H1 (cell line): ENCODE data around the gene HS3ST3B1. TPM values are rescaled to one million over a fixed set of nuclear protein-coding genes. Genes with fewer than 3 reads are reported as not detected.

Source experiments
- CTCF ChIA-PET: fragments of 300-600 bp; sonication (Branson Sonifier 250); formaldehyde crosslinking; loops from one replicate; lab custom pipeline; 2021; ENCODE audit not compliant: partially characterized antibody; lab: Charles Lee
- POLR2A ChIA-PET: fragments of 300-600 bp; sonication (Branson Sonifier 250); formaldehyde crosslinking; loops from one replicate; lab custom pipeline; 2021; ENCODE audit warnings: inconsistent platforms; ENCODE audit not compliant: partially characterized antibody; lab: Charles Lee
- DNase-seq, 2 experiments: peaks; one replicate each; pipeline versions ENCODE4 v3.0.0 to v3.0.0-alpha.2; 2010 to 2022; ENCODE audit warnings: low spot score in 2 of 2, low read depth in 1 of 2, mixed read lengths in 1 of 2
- FAIRE-seq: peaks from 2 replicates; lab custom pipeline; 2011; peaks lifted over from hg19 to GRCh38; lab: Jason Lieb, UNC
- H2AFZ ChIP-seq: 2 replicates; pipeline ENCODE4 v1.8.1; 2012; ENCODE audit warnings: low read length, inconsistent platforms
- H2AK5ac ChIP-seq: 2 replicates; pipeline ENCODE4 v1.6.1; 2013; ENCODE audit warnings: low read depth, low read length
- H2BK120ac ChIP-seq: replicated peaks from 2 replicates; pipeline ENCODE3; 2013; ENCODE audit warnings: low read depth, low read length, inconsistent platforms
- H2BK12ac ChIP-seq: 2 replicates; pipeline ENCODE4 v1.6.1; 2013; ENCODE audit warnings: low read depth, low read length
- H2BK15ac ChIP-seq: 2 replicates; pipeline ENCODE4 v1.6.1; 2013; ENCODE audit warnings: low read length
- H2BK20ac ChIP-seq: 2 replicates; pipeline ENCODE4 v1.6.1; 2013; ENCODE audit warnings: low read length
- H2BK5ac ChIP-seq: 2 replicates; pipeline ENCODE4 v1.6.1; 2013; ENCODE audit warnings: low read depth, low read length
- H3K14ac ChIP-seq: 2 replicates; pipeline ENCODE4 v1.6.1; 2013; ENCODE audit warnings: inconsistent platforms; ENCODE audit not compliant: insufficient read length
- H3K18ac ChIP-seq: 2 replicates; pipeline ENCODE4 v1.6.1; 2013; ENCODE audit warnings: low read length; ENCODE audit errors: extremely low read depth
- H3K23ac ChIP-seq: 2 replicates; pipeline ENCODE4 v1.6.1; 2013; ENCODE audit warnings: inconsistent platforms; ENCODE audit not compliant: insufficient read length
- H3K23me2 ChIP-seq: 2 replicates; pipeline ENCODE4 v1.6.1; 2013; ENCODE audit warnings: low read depth, low read length
- H3K27ac ChIP-seq: 2 replicates; pipeline ENCODE4 v1.6.1; 2011; ENCODE audit warnings: low read depth, low read length, inconsistent platforms
- H3K27me3 ChIP-seq, 4 experiments: replicated peaks in 1 of 4; 1 replicate in 1 of 4; 2 replicates in 3 of 4; pipeline versions ENCODE4 v1.6.1 to v1.8.1; 2011 to 2013; ENCODE audit warnings: low read length in 3 of 4, mild to moderate bottlenecking in 3 of 4, inconsistent platforms in 2 of 4, mixed read lengths in 2 of 4, moderate library complexity in 1 of 4; ENCODE audit not compliant: control insufficient read depth in 3 of 4, insufficient read depth in 3 of 4; ENCODE audit errors: extremely low read depth in 1 of 4
- H3K36me3 ChIP-seq, 4 experiments: 2 replicates each; pipeline versions ENCODE4 v1.6.1 to v1.8.1; 2011 to 2013; ENCODE audit warnings: mild to moderate bottlenecking in 4 of 4, low read length in 3 of 4, moderate library complexity in 2 of 4, control low read depth in 1 of 4, inconsistent platforms in 1 of 4; ENCODE audit not compliant: insufficient read depth in 4 of 4, control insufficient read depth in 2 of 4
- H3K4ac ChIP-seq: replicated peaks from 2 replicates; pipeline ENCODE3; 2013; ENCODE audit warnings: low read length, low read depth, mixed read lengths, inconsistent platforms; ENCODE audit not compliant: insufficient read length
- H3K4me1 ChIP-seq, 4 experiments: replicated peaks in 1 of 4; 1 replicate in 1 of 4; 2 replicates in 3 of 4; pipeline versions ENCODE4 v1.6.1 to v1.8.1; 2011 to 2013; ENCODE audit warnings: low read length in 3 of 4, inconsistent platforms in 2 of 4, mixed read lengths in 1 of 4; ENCODE audit not compliant: insufficient read depth in 4 of 4, control insufficient read depth in 3 of 4
- H3K4me2 ChIP-seq, 2 experiments: 2 replicates each; pipeline versions ENCODE4 v1.6.1 to v1.8.1; 2011 to 2013; ENCODE audit warnings: low read depth in 2 of 2, low read length in 2 of 2, control low read depth in 1 of 2, inconsistent platforms in 1 of 2, mild to moderate bottlenecking in 1 of 2; ENCODE audit not compliant: insufficient read depth in 1 of 2
- H3K4me3 ChIP-seq, 4 experiments: fragments of 200-600, 300-600 bp in 1 of 4; sonication (generic), shearing (Covaris generic), sonication (Bioruptor Twin) in 1 of 4; 2 replicates each; pipeline versions ENCODE4 v1.5.1 to v1.8.1; 2011 to 2016; ENCODE audit warnings: low read length in 4 of 4, low read depth in 3 of 4, control low read depth in 2 of 4, inconsistent platforms in 2 of 4, mild to moderate bottlenecking in 2 of 4, mixed read lengths in 1 of 4, moderate library complexity in 1 of 4; ENCODE audit not compliant: insufficient read depth in 2 of 4; ENCODE audit errors: extremely low read depth in 1 of 4
- H3K56ac ChIP-seq: replicated peaks from 2 replicates; pipeline ENCODE3; 2013; ENCODE audit warnings: low read depth, mild to moderate bottlenecking, mixed read lengths, low read length, inconsistent platforms; ENCODE audit not compliant: insufficient read length
- H3K79me1 ChIP-seq: 2 replicates; pipeline ENCODE4 v1.6.1; 2013; ENCODE audit warnings: low read depth, low read length, control low read depth
- H3K79me2 ChIP-seq, 2 experiments: 2 replicates each; pipeline versions ENCODE4 v1.6.1 to v1.8.1; 2012 to 2013; ENCODE audit warnings: low read length in 2 of 2, mild to moderate bottlenecking in 2 of 2, inconsistent platforms in 1 of 2; ENCODE audit not compliant: insufficient read depth in 2 of 2, control insufficient read depth in 1 of 2
- H3K9ac ChIP-seq, 4 experiments: replicated peaks in 1 of 4; 1 replicate in 1 of 4; 2 replicates in 3 of 4; pipeline versions ENCODE4 v1.6.1 to v1.8.1; 2011 to 2013; ENCODE audit warnings: low read depth in 3 of 4, low read length in 3 of 4, control low read depth in 2 of 4, mild to moderate bottlenecking in 2 of 4, moderate library complexity in 2 of 4, inconsistent platforms in 1 of 4; ENCODE audit errors: extremely low read depth in 1 of 4
- H3K9me3 ChIP-seq, 2 experiments: 2 replicates each; pipeline versions ENCODE4 v1.6.1 to v1.8.1; 2012 to 2013; ENCODE audit warnings: mild to moderate bottlenecking in 2 of 2, moderate library complexity in 2 of 2, control low read depth in 1 of 2, inconsistent platforms in 1 of 2, low read depth in 1 of 2, low read length in 1 of 2, mixed read lengths in 1 of 2; ENCODE audit not compliant: insufficient read depth in 2 of 2
- H4K20me1 ChIP-seq, 2 experiments: replicated peaks in 1 of 2; 2 replicates each; pipeline versions ENCODE3 to v1.8.1; 2011 to 2013; ENCODE audit warnings: inconsistent platforms in 2 of 2, low read length in 2 of 2, mild to moderate bottlenecking in 1 of 2; ENCODE audit not compliant: insufficient read depth in 2 of 2, control insufficient read depth in 1 of 2
- H4K5ac ChIP-seq: 2 replicates; pipeline ENCODE4 v1.6.1; 2013; ENCODE audit warnings: low read length, low read depth, mixed read lengths, inconsistent platforms; ENCODE audit not compliant: insufficient read length
- H4K8ac ChIP-seq: 2 replicates; pipeline ENCODE4 v1.8.0; 2013; ENCODE audit warnings: mild to moderate bottlenecking, moderate library complexity, low read length, inconsistent platforms; ENCODE audit not compliant: insufficient read depth; ENCODE audit errors: extremely low read depth
- H4K91ac ChIP-seq: replicated peaks from 2 replicates; pipeline ENCODE3; 2013; ENCODE audit warnings: low read length, mixed read lengths, inconsistent platforms; ENCODE audit not compliant: insufficient read length
- BCL11A ChIP-seq, 2 experiments: IDR thresholded peaks; one replicate each; pipeline ENCODE4 v1.6.1; 2011; ENCODE audit warnings: low read depth in 2 of 2, low read length in 2 of 2, mild to moderate bottlenecking in 2 of 2
- CREB1 ChIP-seq: IDR thresholded peaks from 2 replicates; pipeline ENCODE4 v1.6.1; 2012; ENCODE audit warnings: inconsistent platforms
- CTCF ChIP-seq, 3 experiments: IDR thresholded peaks; 1 replicate in 2 of 3; 2 replicates in 1 of 3; pipeline versions ENCODE4 v1.5.1 to v1.6.1; 2011; ENCODE audit warnings: low read length in 3 of 3, mild to moderate bottlenecking in 3 of 3, inconsistent platforms in 2 of 3, low read depth in 1 of 3, moderate library complexity in 1 of 3; ENCODE audit not compliant: insufficient read depth in 1 of 3; ENCODE audit errors: control extremely low read depth in 1 of 3
- EZH2 ChIP-seq: fragments of 200-600 bp; sonication (generic); IDR thresholded peaks from 2 replicates; pipeline ENCODE4 v1.7.1; 2012; ENCODE audit warnings: low read depth, mild to moderate bottlenecking, moderate library complexity, low read length, inconsistent platforms; ENCODE audit not compliant: severe bottlenecking
- POU5F1 ChIP-seq: IDR thresholded peaks from 2 replicates; pipeline ENCODE4 v1.6.1; 2011; ENCODE audit warnings: low read depth, mild to moderate bottlenecking, low read length, moderate library complexity
- RBBP5 ChIP-seq: IDR thresholded peaks from 2 replicates; pipeline ENCODE4 v1.7.1; 2012; ENCODE audit warnings: low read depth, mild to moderate bottlenecking, inconsistent platforms, low read length, moderate library complexity, borderline replicate concordance
- RNF2 ChIP-seq: fragments of 200-900, 300-1000 bp; sonication (generic); IDR thresholded peaks from 2 replicates; pipeline ENCODE4 v1.7.1; 2016; ENCODE audit warnings: borderline replicate concordance, low read depth, mild to moderate bottlenecking, antibody characterized with exemption, low read length; ENCODE audit not compliant: poor library complexity, severe bottlenecking; ENCODE audit errors: missing control alignments
- RXRA ChIP-seq: IDR thresholded peaks from 2 replicates; pipeline ENCODE4 v1.6.1; 2011; ENCODE audit warnings: low read depth, mild to moderate bottlenecking, low read length, moderate library complexity; ENCODE audit not compliant: insufficient read depth
- SAP30 ChIP-seq: fragments of 300-600 bp; sonication (generic); IDR thresholded peaks from 2 replicates; pipeline ENCODE4 v1.7.1; 2012; ENCODE audit warnings: low read length, moderate library complexity, mild to moderate bottlenecking, inconsistent platforms; ENCODE audit not compliant: insufficient read depth, insufficient replicate concordance
- TAF1 ChIP-seq: IDR thresholded peaks from 2 replicates; pipeline ENCODE4 v1.6.1; 2011; ENCODE audit warnings: mild to moderate bottlenecking, low read depth, low read length
- TCF12 ChIP-seq: IDR thresholded peaks from 2 replicates; pipeline ENCODE4 v1.6.1; 2011; ENCODE audit warnings: low read depth, mild to moderate bottlenecking, low read length
- WGBS, 2 experiments: shearing (Covaris generic) in 1 of 2; methylation state at CpG; one replicate each; pipeline versions ENCODE4 v1.1.6 to v1.1.7; 2013 to 2015; ENCODE audit warnings: low lambda C conversion rate in 2 of 2, mixed read lengths in 2 of 2, inconsistent platforms in 1 of 2, low coverage in 1 of 2, missing lambda C conversion rate in 1 of 2; ENCODE audit not compliant: insufficient replicate concordance in 2 of 2, insufficient coverage in 1 of 2, insufficient read length in 1 of 2; ENCODE audit errors: extremely low coverage in 1 of 2, missing lambda C conversion rate in 1 of 2; 5-methylcytosine and 5-hydroxymethylcytosine counted together
- polyA plus RNA-seq, 7 experiments: library from polyadenylated mRNA; depleted of rRNA in 3 of 7; stranded (reverse) in 5 of 7; unstranded in 2 of 7; fragments of >200 nt in 5 of 7; fragments of 200-250 nt in 2 of 7; gene quantifications; 1 replicate in 5 of 7; 2 replicates in 1 of 7; 4 replicates in 1 of 7; pipeline versions ENCODE4 v1.2.1 to v1.2.3, GENCODE V29; 2011 to 2013; ENCODE audit warnings: missing spikeins in 2 of 7, mixed read lengths in 2 of 7
- total RNA-seq: library from RNA; stranded (reverse); fragmentation: NEBNext Ultra II Directional; extraction: Animal tissue kit (Norgen Biotek cat#: 25700); gene quantifications from 2 replicates; pipeline ENCODE4 v1.2.1, GENCODE V29; 2021

Gene HS3ST3B1
- total and polyA plus RNA-seq, 2 of the 8 experiments (the other 6 are each of a cell fraction or from before 2014, with no cell fraction given) = 4.7 to 14.4 TPM

GRCh38 chr17:14281530-14281929 lies 19.4 kb upstream of the HS3ST3B1 start:
- Histone ChIP-seq H3K9ac (no peak overlapping the region), H2BK120ac (no peak overlapping the region), H2BK15ac (no peak overlapping the region), H3K36me3 (no peaks in the 10 kb centered on the region), H3K56ac (no peak overlapping the region), H3K79me1 (no peaks in the 10 kb centered on the region), H4K8ac (no peak overlapping the region), H4K5ac (no peak overlapping the region), H3K79me2 (no peaks in the 10 kb centered on the region), H4K20me1 (no peaks in the 10 kb centered on the region), H3K18ac (no peak overlapping the region), H2AK5ac (no peak overlapping the region), H2BK5ac (no peak overlapping the region), H3K4ac (no peak overlapping the region), H2BK20ac (no peak overlapping the region), H3K4me3 (no peak overlapping the region), H3K4me1 (no peaks in the 10 kb centered on the region), H3K14ac (no peak overlapping the region), H3K4me2 (no peak overlapping the region), H3K27ac (no peak overlapping the region), H3K27me3 (no peaks in the 10 kb centered on the region), H2AFZ (no peak overlapping the region), H4K91ac (no peak overlapping the region), H3K23ac (no peak overlapping the region), H3K9me3 (no peaks in the 10 kb centered on the region), H3K23me2 (no peaks in the 10 kb centered on the region; the same call in 1 of the 2 replicates), H2BK12ac (no peak overlapping the region)
- 56% methylated on average over 3 of the region's 3 CpGs; no CpG with 5 or more reads in 1 of the 2 experiments for WGBS, 2 experiments
- FAIRE-seq = no peak
- POLR2A ChIA-PET = no interaction called here
- CTCF ChIA-PET = interaction anchor here (1.2 kb wide), 1 partner anchor 20 kb away, joined by 3 read pairs; no protein-coding TSS in a partner anchor
- no peak for DNase-seq
- no peak for TF ChIP-seq RXRA
- TF ChIP-seq TAF1 = no peak
- no peak for TF ChIP-seq BCL11A (IDR thresholded peaks at IDR 0.05; ENCODE audit: low read depth in 2 of 2, low read length in 2 of 2)
- TF ChIP-seq EZH2 = no peak
- TF ChIP-seq CTCF (IDR thresholded peaks at IDR 0.05; ENCODE audit: control extremely low read depth in 1 of 3, insufficient read depth in 1 of 3, low read depth in 1 of 3, low read length in 3 of 3) = no peak
- TF ChIP-seq RBBP5 = no peak
- TF ChIP-seq SAP30 = no peak
- TF ChIP-seq TCF12 = no peak
- TF ChIP-seq CREB1 = no peak
- no peak for TF ChIP-seq RNF2
- TF ChIP-seq POU5F1 = no peak
